ENCODE measurements around the gene MERTK. TPM values are rescaled to one million over a fixed set of nuclear protein-coding genes. Genes with fewer than 3 reads are reported as not detected.

MERTK gene
- total RNA-seq, 4 donors from 2014 or later: 10.8 to 28.6 (median 11.6) TPM

DNA sequence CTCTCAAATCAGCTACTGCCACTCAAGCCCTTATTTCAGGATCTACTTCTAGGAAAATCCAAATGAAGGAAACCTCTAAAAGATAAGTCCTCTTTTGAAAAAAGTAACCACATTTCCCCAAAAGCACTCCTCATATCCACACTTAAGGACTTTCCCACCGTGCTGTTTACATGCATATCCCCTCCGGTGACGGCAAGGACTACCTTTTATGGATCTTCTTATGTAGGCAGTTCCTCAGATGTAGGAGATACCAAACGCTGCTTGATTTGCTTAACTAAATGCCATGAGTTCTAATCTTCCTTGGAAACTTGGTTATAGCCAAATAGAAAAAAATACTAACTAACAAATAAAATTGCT, 149.8 kb downstream of the MERTK start:
- H3K27me3 ChIP-seq: no peaks in the 10 kb centered on the region
- 60 to 72% methylated on average over 4 of the region's 4 CpGs for WGBS, 2 donors (ENCODE audit: low coverage in 1 of 2)
- DNase-seq: no peak
- no peaks in the 10 kb centered on the region for H3K36me3 ChIP-seq
- TF ChIP-seq POLR2A (IDR thresholded peaks at IDR 0.05): no peak
- TF ChIP-seq EP300 (IDR thresholded peaks at IDR 0.05; ENCODE audit: low read depth): no peak
- TF ChIP-seq POLR2AphosphoS5 (IDR thresholded peaks at IDR 0.05): no peak
- TF ChIP-seq, protein P1, sequence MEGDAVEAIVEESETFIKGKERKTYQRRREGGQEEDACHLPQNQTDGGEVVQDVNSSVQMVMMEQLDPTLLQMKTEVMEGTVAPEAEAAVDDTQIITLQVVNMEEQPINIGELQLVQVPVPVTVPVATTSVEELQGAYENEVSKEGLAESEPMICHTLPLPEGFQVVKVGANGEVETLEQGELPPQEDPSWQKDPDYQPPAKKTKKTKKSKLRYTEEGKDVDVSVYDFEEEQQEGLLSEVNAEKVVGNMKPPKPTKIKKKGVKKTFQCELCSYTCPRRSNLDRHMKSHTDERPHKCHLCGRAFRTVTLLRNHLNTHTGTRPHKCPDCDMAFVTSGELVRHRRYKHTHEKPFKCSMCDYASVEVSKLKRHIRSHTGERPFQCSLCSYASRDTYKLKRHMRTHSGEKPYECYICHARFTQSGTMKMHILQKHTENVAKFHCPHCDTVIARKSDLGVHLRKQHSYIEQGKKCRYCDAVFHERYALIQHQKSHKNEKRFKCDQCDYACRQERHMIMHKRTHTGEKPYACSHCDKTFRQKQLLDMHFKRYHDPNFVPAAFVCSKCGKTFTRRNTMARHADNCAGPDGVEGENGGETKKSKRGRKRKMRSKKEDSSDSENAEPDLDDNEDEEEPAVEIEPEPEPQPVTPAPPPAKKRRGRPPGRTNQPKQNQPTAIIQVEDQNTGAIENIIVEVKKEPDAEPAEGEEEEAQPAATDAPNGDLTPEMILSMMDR (IDR thresholded peaks at IDR 0.05): no peak
- no peak overlapping the region for H3K27ac ChIP-seq
- H3K4me3 ChIP-seq: no peak overlapping the region
- in situ Hi-C loops (cut with MboI; ENCODE audit: low pct_ligation_motif_present in 1 of 4, low pct_unique_long_range_greater_than_20kb in 1 of 4, low sequenced_read_pairs in 3 of 4): loop anchor here in 2 of 4 donors (5.0 to 10.0 kb wide), 2 partner anchors 156 to 163 kb away; partner anchors contain the start of gene ANAPC1 (in 1 of the 2)
- intact Hi-C loops (cut with DNase I; ENCODE audit: low total_unique reads): loop anchor here (5.0 kb wide), 1 partner anchor 151 kb away; the partner anchor contains the start of gene MERTK
- H3K4me1 ChIP-seq: peaks cover 6 to 43% (median 15%) of the 10 kb centered on the region in 4 donors
- H3K9me3 ChIP-seq: peaks cover 0 to 8% of the 10 kb centered on the region in 2 donors

DNA sequence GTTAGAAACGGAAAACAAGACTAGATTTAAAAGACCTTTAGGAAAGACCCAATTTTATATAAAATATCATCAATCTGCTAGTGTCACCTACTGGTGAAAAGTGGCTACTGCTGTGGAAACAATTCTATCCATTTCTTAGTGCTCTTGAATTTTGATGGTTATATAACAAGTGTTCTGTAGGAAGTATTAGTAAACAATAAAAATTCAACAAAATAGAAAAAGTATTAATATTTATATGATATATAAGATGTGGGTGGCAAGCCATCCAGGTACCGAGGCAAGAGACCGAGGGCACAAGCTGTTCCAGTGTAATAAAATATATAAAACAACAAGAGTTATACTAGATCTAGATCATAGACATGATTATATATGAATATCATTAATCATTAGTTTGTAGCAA, 150.5 kb downstream of the MERTK start:
- Histone ChIP-seq H3K4me3 (no peak overlapping the region), H3K36me3 (no peaks in the 10 kb centered on the region), H3K9me3 (peaks cover 0 to 8% of the 10 kb centered on the region in 2 donors), H3K27ac (no peak overlapping the region), H3K4me1 (peaks cover 11 to 50% (median 21%) of the 10 kb centered on the region in 4 donors), H3K27me3 (no peaks in the 10 kb centered on the region)
- peak; percentile 20 for DNase-seq
- in situ Hi-C loops (cut with MboI; ENCODE audit: low pct_ligation_motif_present in 1 of 4, low pct_unique_long_range_greater_than_20kb in 1 of 4, low sequenced_read_pairs in 3 of 4) (loop anchor here in 2 of 4 donors (5.0 to 10.0 kb wide), 2 partner anchors 157 to 164 kb away; partner anchors contain the start of gene ANAPC1 (in 1 of the 2)), intact Hi-C loops (cut with DNase I; ENCODE audit: low total_unique reads) (loop anchor here (5.0 kb wide), 1 partner anchor 152 kb away; the partner anchor contains the start of gene MERTK)
- 10 to 22% methylated on average over 3 of the region's 3 CpGs for WGBS, 2 donors (ENCODE audit: low coverage in 1 of 2)
- TF ChIP-seq EP300 (IDR thresholded peaks at IDR 0.05; ENCODE audit: low read depth): no peak
- TF ChIP-seq, protein P1 (IDR thresholded peaks at IDR 0.05): peak; percentile 77 to 91 (median 84)

DNA sequence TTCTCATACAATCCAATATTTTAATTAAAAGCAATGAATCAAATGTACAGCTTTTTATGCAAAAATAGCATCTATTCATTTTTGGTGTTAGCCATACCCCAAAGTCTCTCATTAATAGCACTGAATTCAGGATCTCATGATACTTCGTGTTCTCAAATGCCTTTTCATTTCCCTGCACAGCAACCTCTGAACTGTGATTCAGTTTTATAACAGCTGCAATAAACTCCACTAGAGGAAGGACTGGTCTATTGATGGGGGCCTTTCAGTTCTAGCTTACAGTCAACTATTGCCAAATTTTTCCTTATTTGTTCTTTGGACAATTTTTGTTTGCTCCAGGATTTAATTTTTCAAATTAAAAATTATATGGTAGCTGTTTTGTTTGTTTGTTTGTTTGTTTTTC, 151.9 kb downstream of the MERTK start:
- Histone ChIP-seq H3K27me3 (no peaks in the 10 kb centered on the region), H3K27ac (peak overlapping the region; percentile 10 to 64 (median 52)), H3K4me1 (peaks cover 12 to 51% (median 22%) of the 10 kb centered on the region in 4 donors), H3K36me3 (no peaks in the 10 kb centered on the region), H3K9me3 (peaks cover 0 to 7% of the 10 kb centered on the region in 2 donors), H3K4me3 (no peak overlapping the region)
- intact Hi-C loops (cut with DNase I; ENCODE audit: low total_unique reads) (loop anchor here (10.0 kb wide), 1 partner anchor 224 kb away; the partner anchor contains the start of gene ZC3H6), in situ Hi-C loops (cut with MboI; ENCODE audit: low pct_ligation_motif_present in 1 of 4, low pct_unique_long_range_greater_than_20kb in 1 of 4, low sequenced_read_pairs in 3 of 4) (loop anchor here in 2 of 4 donors (5.0 to 10.0 kb wide), 2 partner anchors 156 to 158 kb away; partner anchors contain the start of gene MERTK (in 1 of the 2))
- 36 to 65% methylated on average over 1 of the region's 1 CpG for WGBS, 2 donors (ENCODE audit: low coverage in 1 of 2)
- TF ChIP-seq POLR2AphosphoS5 (IDR thresholded peaks at IDR 0.05) (no peak), POLR2A (IDR thresholded peaks at IDR 0.05) (no peak), EP300 (IDR thresholded peaks at IDR 0.05; ENCODE audit: low read depth) (no peak)
- TF ChIP-seq, protein P1 (IDR thresholded peaks at IDR 0.05): no peak
- no peak for DNase-seq

DNA sequence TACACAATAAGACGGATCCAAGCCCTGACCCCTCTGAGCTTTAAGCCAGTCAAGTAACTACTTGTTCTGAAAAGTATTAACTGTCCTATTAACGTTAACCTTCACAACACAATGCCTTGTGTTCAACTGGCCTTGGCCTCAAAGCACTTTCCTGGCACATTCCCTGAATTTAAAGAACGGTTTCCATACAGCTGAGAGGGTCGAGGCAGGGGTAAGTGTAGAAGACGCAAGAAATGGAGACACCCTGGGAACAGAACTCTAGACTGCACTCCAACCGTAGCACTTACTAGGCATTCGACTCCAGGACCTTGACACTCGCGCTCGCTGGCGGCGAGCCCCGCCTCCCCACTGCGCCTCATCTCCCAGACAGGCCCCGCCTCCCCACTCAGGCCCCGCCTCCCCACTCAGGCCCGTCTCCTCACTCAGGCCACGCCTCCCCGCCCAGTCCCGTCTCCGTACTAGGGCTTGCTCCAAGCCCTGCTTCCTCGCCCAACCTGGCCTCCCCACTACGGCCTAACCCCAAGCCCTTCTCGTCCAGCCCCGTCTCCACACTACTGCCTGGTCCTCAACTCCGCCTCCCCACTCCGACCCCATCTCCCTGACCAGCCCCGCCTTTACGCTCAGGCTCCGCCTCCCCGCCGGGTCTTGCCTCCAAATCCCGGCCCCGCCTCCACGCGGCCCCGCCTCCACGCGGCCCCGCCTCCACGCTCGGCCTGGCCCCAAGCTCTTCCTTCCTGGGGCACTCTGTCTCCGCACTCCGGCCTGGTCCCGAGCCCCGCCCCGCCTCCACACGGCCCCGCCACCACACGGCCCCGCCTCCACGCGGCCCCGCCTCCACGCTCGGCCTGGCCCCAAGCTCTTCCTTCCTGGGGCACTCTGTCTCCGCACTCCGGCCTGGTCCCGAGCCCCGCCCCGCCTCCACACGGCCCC, 155.8 kb downstream of the MERTK start:
- H3K9me3 ChIP-seq: no peaks in the 10 kb centered on the region
- 2 to 4% methylated on average over 13 to 44 of the region's 62 CpGs for WGBS, 2 donors (ENCODE audit: low coverage in 1 of 2)
- in situ Hi-C loops (cut with MboI; ENCODE audit: low pct_ligation_motif_present in 1 of 4, low pct_unique_long_range_greater_than_20kb in 1 of 4, low sequenced_read_pairs in 3 of 4) (loop anchor here in 2 of 4 donors (5.0 to 10.0 kb wide), 2 partner anchors 159 to 162 kb away; partner anchors contain the start of gene MERTK (in 1 of the 2)), intact Hi-C loops (cut with DNase I; ENCODE audit: low total_unique reads) (loop anchor here (10.0 kb wide), 1 partner anchor 221 kb away; the partner anchor contains the start of gene ZC3H6)
- H3K4me1 ChIP-seq: peaks cover 18 to 66% (median 40%) of the 10 kb centered on the region in 4 donors
- peak; percentile 69 for TF ChIP-seq POLR2A (IDR thresholded peaks at IDR 0.05)
- TF ChIP-seq EP300 (IDR thresholded peaks at IDR 0.05; ENCODE audit: low read depth): no peak
- peak; percentile 59 to 79 (median 64) for TF ChIP-seq POLR2AphosphoS5 (IDR thresholded peaks at IDR 0.05)
- TF ChIP-seq, protein P1 (IDR thresholded peaks at IDR 0.05): no peak
- H3K36me3 ChIP-seq: no peaks in the 10 kb centered on the region
- peak overlapping the region; percentile 33 to 67 (median 49) for H3K4me3 ChIP-seq
- H3K27me3 ChIP-seq: no peaks in the 10 kb centered on the region
- H3K27ac ChIP-seq: peak overlapping the region; percentile 92 to 97 (median 94)
- DNase-seq: peak; percentile 99
